Spleen (tissue), 7 donors: ENCODE results near the gene GIGYF1.

ENCODE experiments used
- POLR2A ChIP-seq, 3 donors: fragments of 450-650 bp; IDR thresholded peaks; one replicate each; pipeline ENCODE4 v1.5.1; 2017; ENCODE audit warnings: antibody characterized with exemption in 3 of 3, mild to moderate bottlenecking in 1 of 3
- POLR2AphosphoS5 ChIP-seq, 3 donors: sonication (generic); formaldehyde crosslinking; IDR thresholded peaks; one replicate each; pipeline ENCODE4 v1.5.1; 2017; ENCODE audit warnings: antibody characterized with exemption in 3 of 3
- TF ChIP-seq, protein P1 (sequence below), 11 experiments: fragments of 200-600 bp in 7 of 11; fragments of 450-650 bp in 4 of 11; sonication (generic) in 4 of 11; IDR thresholded peaks in 8 of 11; conservative IDR thresholded peaks in 3 of 11; 1 replicate in 7 of 11; 2 replicates in 4 of 11; pipeline versions ENCODE4 v1.4.0 to v1.8.0; 2016 to 2021; ENCODE audit warnings: antibody characterized with exemption in 11 of 11, inconsistent platforms in 4 of 11, mild to moderate bottlenecking in 1 of 11
- donor health status: DM: no; HTN: no; CAD: no; lungs with moderate emphysema.
- donor health status: DM: no; HTN: no; CAD: no.
- donor health status: DM: no; HTN: no; CAD: no.

DNA sequence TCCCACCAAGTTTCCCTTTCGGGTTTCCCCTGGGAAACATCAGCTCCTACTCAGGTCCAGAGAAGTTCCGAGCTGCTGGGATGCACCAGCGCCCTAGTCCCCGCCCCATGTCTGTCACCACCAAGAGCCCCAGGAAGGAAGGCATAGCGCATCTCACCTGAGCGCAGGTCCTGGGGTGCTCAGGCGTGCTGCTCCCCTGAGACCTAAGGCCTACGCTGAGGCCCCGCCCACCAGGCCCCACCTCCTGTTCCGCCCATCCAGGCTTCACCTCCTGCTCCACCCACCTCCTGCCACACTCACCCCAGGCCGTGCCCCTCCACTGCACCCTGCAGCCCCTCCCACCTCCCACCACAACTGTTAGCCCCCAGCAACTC is 51.5 kb downstream of the GIGYF1 start:
- TF ChIP-seq, protein P1, sequence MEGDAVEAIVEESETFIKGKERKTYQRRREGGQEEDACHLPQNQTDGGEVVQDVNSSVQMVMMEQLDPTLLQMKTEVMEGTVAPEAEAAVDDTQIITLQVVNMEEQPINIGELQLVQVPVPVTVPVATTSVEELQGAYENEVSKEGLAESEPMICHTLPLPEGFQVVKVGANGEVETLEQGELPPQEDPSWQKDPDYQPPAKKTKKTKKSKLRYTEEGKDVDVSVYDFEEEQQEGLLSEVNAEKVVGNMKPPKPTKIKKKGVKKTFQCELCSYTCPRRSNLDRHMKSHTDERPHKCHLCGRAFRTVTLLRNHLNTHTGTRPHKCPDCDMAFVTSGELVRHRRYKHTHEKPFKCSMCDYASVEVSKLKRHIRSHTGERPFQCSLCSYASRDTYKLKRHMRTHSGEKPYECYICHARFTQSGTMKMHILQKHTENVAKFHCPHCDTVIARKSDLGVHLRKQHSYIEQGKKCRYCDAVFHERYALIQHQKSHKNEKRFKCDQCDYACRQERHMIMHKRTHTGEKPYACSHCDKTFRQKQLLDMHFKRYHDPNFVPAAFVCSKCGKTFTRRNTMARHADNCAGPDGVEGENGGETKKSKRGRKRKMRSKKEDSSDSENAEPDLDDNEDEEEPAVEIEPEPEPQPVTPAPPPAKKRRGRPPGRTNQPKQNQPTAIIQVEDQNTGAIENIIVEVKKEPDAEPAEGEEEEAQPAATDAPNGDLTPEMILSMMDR (IDR thresholded peaks at IDR 0.05 in 8 of 11, conservative IDR thresholded peaks at IDR 0.05 in 3 of 11): no peak
- TF ChIP-seq POLR2A (IDR thresholded peaks at IDR 0.05): no peak
- TF ChIP-seq POLR2AphosphoS5 (IDR thresholded peaks at IDR 0.05): no peak
